Astrocyte (in vitro differentiated cells and primary cell): ENCODE data around the gene OPCML. TPM values are rescaled to one million over a fixed set of nuclear protein-coding genes. Genes with fewer than 3 reads are reported as not detected.
A peak's percentile ranks its signal among the peaks of the same experiment; 100 is the strongest.

Experiments
- DNase-seq: peaks from one replicate; pipeline ENCODE4 v3.0.0-alpha.2; 2010; ENCODE audit warnings: low read depth
- FAIRE-seq: peaks from 2 replicates; lab custom pipeline; 2011; peaks lifted over from hg19 to GRCh38; lab: Jason Lieb, UNC
- H2AFZ ChIP-seq: 2 replicates; pipeline ENCODE4 v1.6.0; 2012; ENCODE audit warnings: low read depth, low read length, inconsistent platforms
- H3K27ac ChIP-seq: 2 replicates; pipeline ENCODE4 v1.5.1; 2011; ENCODE audit warnings: low read depth, low read length, inconsistent platforms
- H3K27me3 ChIP-seq: 2 replicates; pipeline ENCODE4 v1.6.0; 2011; ENCODE audit warnings: low read length, inconsistent platforms; ENCODE audit not compliant: insufficient read depth
- H3K36me3 ChIP-seq: 2 replicates; pipeline ENCODE4 v1.5.1; 2011; ENCODE audit warnings: low read length, inconsistent platforms; ENCODE audit not compliant: insufficient read depth
- H3K4me1 ChIP-seq: 2 replicates; pipeline ENCODE4 v1.5.1; 2011; ENCODE audit warnings: low read length, inconsistent platforms; ENCODE audit not compliant: insufficient read depth
- H3K4me2 ChIP-seq: 2 replicates; pipeline ENCODE4 v1.6.0; 2012; ENCODE audit warnings: low read length, inconsistent platforms
- H3K4me3 ChIP-seq: 2 replicates; pipeline ENCODE4 v1.5.1; 2011; ENCODE audit warnings: low read depth, mild to moderate bottlenecking, low read length, inconsistent platforms; ENCODE audit not compliant: insufficient read depth
- H3K79me2 ChIP-seq: 2 replicates; pipeline ENCODE4 v1.6.0; 2012; ENCODE audit warnings: mild to moderate bottlenecking, low read length, inconsistent platforms; ENCODE audit not compliant: insufficient read depth
- H3K9ac ChIP-seq: 2 replicates; pipeline ENCODE4 v1.6.0; 2012; ENCODE audit warnings: mild to moderate bottlenecking, low read length, inconsistent platforms
- H3K9me3 ChIP-seq: 2 replicates; pipeline ENCODE4 v1.5.1; 2012; ENCODE audit warnings: low read depth, mild to moderate bottlenecking, low read length, inconsistent platforms; ENCODE audit not compliant: insufficient read depth
- H4K20me1 ChIP-seq: 2 replicates; pipeline ENCODE4 v1.6.0; 2012; ENCODE audit warnings: low read length, inconsistent platforms; ENCODE audit not compliant: insufficient read depth
- H3K27ac Mint-ChIP-seq: one replicate; pipeline ENCODE4 v1.8.0; 2021; ENCODE audit warnings: mild to moderate bottlenecking, mixed read lengths; ENCODE audit not compliant: unreplicated experiment
- H3K27me3 Mint-ChIP-seq: one replicate; pipeline ENCODE4 v1.8.0; 2021; ENCODE audit warnings: low read depth, mixed read lengths; ENCODE audit not compliant: unreplicated experiment
- H3K36me3 Mint-ChIP-seq: one replicate; pipeline ENCODE4 v1.8.0; 2021; ENCODE audit warnings: low read depth, mixed read lengths; ENCODE audit not compliant: unreplicated experiment
- H3K4me1 Mint-ChIP-seq: one replicate; pipeline ENCODE4 v1.8.0; 2021; ENCODE audit warnings: low read depth, mixed read lengths; ENCODE audit not compliant: unreplicated experiment
- H3K4me3 Mint-ChIP-seq: one replicate; pipeline ENCODE4 v1.8.0; 2021; ENCODE audit warnings: mild to moderate bottlenecking, moderate library complexity, mixed read lengths; ENCODE audit not compliant: unreplicated experiment
- H3K9me3 Mint-ChIP-seq: one replicate; pipeline ENCODE4 v1.8.0; 2021; ENCODE audit warnings: mild to moderate bottlenecking, mixed read lengths; ENCODE audit not compliant: unreplicated experiment
- EZH2 ChIP-seq: IDR thresholded peaks from 2 replicates; pipeline ENCODE4 v1.6.1; 2012; ENCODE audit warnings: mild to moderate bottlenecking, low read length, inconsistent platforms; ENCODE audit not compliant: insufficient read depth
- total RNA-seq: library from RNA; stranded (reverse); gene quantifications from 2 replicates; pipeline ENCODE4 v1.2.1, GENCODE V29; 2021
- TF ChIP-seq, protein P1 (sequence below): IDR thresholded peaks from 2 replicates; pipeline ENCODE4 v1.5.1; 2011; ENCODE audit warnings: low read depth, mild to moderate bottlenecking, inconsistent platforms, low read length, moderate library complexity; ENCODE audit not compliant: insufficient read depth

The OPCML gene
- total RNA-seq, 1 donor from 2014 or later, result 7.9 TPM

DNA sequence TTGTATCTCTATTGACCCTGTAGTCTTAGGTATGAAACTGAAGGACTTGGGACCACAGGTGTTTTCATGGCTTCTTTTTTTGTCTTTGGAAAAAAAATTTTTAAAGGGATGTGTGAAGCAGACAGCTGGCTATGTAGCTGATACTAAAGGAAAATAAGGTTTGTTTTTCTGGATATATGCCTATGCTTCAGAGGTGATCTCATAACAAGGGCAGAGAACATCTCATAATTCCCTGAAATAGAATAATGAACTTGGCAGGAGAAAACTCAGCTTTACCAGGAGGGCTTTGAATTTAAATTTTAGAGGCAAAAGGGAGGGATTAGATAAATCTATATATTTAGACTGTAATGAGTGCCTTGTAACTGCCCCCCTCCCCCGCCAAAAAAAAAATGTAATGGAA is 714.9 kb downstream of the OPCML start:
- no peaks in the 10 kb centered on the region for H3K4me1 ChIP-seq
- no peaks in the 10 kb centered on the region for H3K9me3 ChIP-seq
- no peaks in the 10 kb centered on the region for H4K20me1 ChIP-seq
- FAIRE-seq (no peak), DNase-seq (no peak)
- H3K27me3 ChIP-seq, result no peaks in the 10 kb centered on the region
- no peak overlapping the region for H2AFZ ChIP-seq
- H3K79me2 ChIP-seq, result no peaks in the 10 kb centered on the region
- no peak overlapping the region for H3K27ac Mint-ChIP-seq
- H3K4me3 ChIP-seq, result no peak overlapping the region
- no peak overlapping the region for H3K27ac ChIP-seq
- H3K27me3 Mint-ChIP-seq, result no peaks in the 10 kb centered on the region
- peaks cover 16% of the 10 kb centered on the region for H3K4me1 Mint-ChIP-seq
- H3K9me3 Mint-ChIP-seq, result no peaks in the 10 kb centered on the region
- H3K4me3 Mint-ChIP-seq, result no peak overlapping the region
- H3K36me3 ChIP-seq, result no peaks in the 10 kb centered on the region
- TF ChIP-seq, protein P1, sequence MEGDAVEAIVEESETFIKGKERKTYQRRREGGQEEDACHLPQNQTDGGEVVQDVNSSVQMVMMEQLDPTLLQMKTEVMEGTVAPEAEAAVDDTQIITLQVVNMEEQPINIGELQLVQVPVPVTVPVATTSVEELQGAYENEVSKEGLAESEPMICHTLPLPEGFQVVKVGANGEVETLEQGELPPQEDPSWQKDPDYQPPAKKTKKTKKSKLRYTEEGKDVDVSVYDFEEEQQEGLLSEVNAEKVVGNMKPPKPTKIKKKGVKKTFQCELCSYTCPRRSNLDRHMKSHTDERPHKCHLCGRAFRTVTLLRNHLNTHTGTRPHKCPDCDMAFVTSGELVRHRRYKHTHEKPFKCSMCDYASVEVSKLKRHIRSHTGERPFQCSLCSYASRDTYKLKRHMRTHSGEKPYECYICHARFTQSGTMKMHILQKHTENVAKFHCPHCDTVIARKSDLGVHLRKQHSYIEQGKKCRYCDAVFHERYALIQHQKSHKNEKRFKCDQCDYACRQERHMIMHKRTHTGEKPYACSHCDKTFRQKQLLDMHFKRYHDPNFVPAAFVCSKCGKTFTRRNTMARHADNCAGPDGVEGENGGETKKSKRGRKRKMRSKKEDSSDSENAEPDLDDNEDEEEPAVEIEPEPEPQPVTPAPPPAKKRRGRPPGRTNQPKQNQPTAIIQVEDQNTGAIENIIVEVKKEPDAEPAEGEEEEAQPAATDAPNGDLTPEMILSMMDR, result no peak
- no peak for TF ChIP-seq EZH2
- H3K9ac ChIP-seq, result no peak overlapping the region
- no peaks in the 10 kb centered on the region for H3K36me3 Mint-ChIP-seq
- H3K4me2 ChIP-seq, result no peak overlapping the region

DNA sequence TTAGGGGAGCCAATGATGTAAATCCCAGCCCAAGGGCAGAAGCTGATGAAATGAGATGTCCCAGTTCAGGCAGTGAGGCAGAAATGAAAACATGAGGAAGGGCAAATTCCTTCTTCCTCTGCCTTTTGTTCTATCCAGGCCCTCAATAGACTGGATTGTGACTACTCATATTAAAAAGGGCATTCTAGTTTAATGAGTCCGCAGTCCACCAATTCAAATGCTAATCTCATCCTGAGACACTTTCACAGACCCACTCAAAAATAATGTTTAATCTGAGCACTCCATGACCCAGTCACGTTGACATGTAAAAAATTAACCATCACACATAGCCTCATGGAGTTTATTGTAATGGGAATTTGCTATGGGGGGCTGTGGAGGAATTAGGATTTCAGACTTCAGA is 717.9 kb downstream of the OPCML start:
- Histone ChIP-seq H3K4me1 (no peaks in the 10 kb centered on the region), H3K27ac (no peak overlapping the region), H3K27me3 (no peaks in the 10 kb centered on the region), H4K20me1 (no peaks in the 10 kb centered on the region), H3K9ac (no peak overlapping the region), H3K79me2 (no peaks in the 10 kb centered on the region), H2AFZ (no peak overlapping the region), H3K4me3 (no peak overlapping the region), H3K9me3 (no peaks in the 10 kb centered on the region), H3K36me3 (no peaks in the 10 kb centered on the region), H3K4me2 (no peak overlapping the region)
- no peaks in the 10 kb centered on the region for H3K4me1 Mint-ChIP-seq
- DNase-seq, result no peak
- peaks cover 2% of the 10 kb centered on the region for H3K27me3 Mint-ChIP-seq
- TF ChIP-seq, protein P1, result no peak
- TF ChIP-seq EZH2, result no peak
- H3K4me3 Mint-ChIP-seq, result no peak overlapping the region
- peak overlapping the region; percentile 43 for H3K27ac Mint-ChIP-seq
- H3K9me3 Mint-ChIP-seq, result no peaks in the 10 kb centered on the region
- FAIRE-seq, result no peak
- H3K36me3 Mint-ChIP-seq, result no peaks in the 10 kb centered on the region

DNA sequence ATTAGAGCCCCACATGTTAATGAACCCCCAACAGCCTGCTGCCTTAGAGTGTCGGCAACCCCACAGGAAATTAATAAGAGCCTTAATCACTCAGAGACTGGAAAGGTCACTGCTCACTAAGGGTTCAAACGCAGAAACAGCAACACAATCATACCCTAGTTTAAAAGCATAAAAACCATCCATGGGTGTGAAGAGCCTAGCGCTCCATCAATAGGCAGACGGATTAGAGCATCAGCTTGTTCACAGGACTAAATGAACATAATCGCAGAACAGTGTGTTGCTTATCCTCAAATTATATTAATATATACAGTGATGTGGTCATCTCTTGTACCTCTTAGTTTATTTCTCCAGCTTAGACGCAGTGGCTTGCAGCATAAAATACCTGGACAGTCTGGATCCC is 720.7 kb downstream of the OPCML start:
- no peaks in the 10 kb centered on the region for H3K79me2 ChIP-seq
- Mint-ChIP-seq H3K36me3 (no peaks in the 10 kb centered on the region), H3K4me1 (no peaks in the 10 kb centered on the region), H3K27ac (no peak overlapping the region), H3K9me3 (no peaks in the 10 kb centered on the region), H3K27me3 (peaks cover 2% of the 10 kb centered on the region), H3K4me3 (no peak overlapping the region)
- H3K4me2 ChIP-seq, result no peak overlapping the region
- no peak overlapping the region for H2AFZ ChIP-seq
- H3K9me3 ChIP-seq, result no peaks in the 10 kb centered on the region
- TF ChIP-seq, protein P1, result no peak
- no peak for TF ChIP-seq EZH2
- DNase-seq, result no peak
- H3K4me1 ChIP-seq, result no peaks in the 10 kb centered on the region
- H3K9ac ChIP-seq, result no peak overlapping the region
- no peaks in the 10 kb centered on the region for H3K36me3 ChIP-seq
- FAIRE-seq, result no peak
- H3K27me3 ChIP-seq, result no peaks in the 10 kb centered on the region
- no peaks in the 10 kb centered on the region for H4K20me1 ChIP-seq
- H3K4me3 ChIP-seq, result no peak overlapping the region
- H3K27ac ChIP-seq, result no peak overlapping the region
